Glutamatergic neuron (in vitro differentiated cells): ENCODE results near the gene SHB. TPM values are rescaled to one million over a fixed set of nuclear protein-coding genes. Genes with fewer than 3 reads are reported as not detected.
A peak's percentile ranks its signal among the peaks of the same experiment; 100 is the strongest.

Experiments
- DNase-seq: peaks from one replicate; pipeline ENCODE4 v3.0.0; 2022
- H3K27ac Mint-ChIP-seq: one replicate; pipeline ENCODE4 v1.8.0; 2020; ENCODE audit warnings: mild to moderate bottlenecking, mixed read lengths, inconsistent platforms; ENCODE audit not compliant: unreplicated experiment
- H3K27me3 Mint-ChIP-seq: one replicate; pipeline ENCODE4 v1.8.0; 2020; ENCODE audit warnings: mild to moderate bottlenecking, moderate library complexity, mixed read lengths, inconsistent platforms; ENCODE audit not compliant: unreplicated experiment
- H3K36me3 Mint-ChIP-seq: one replicate; pipeline ENCODE4 v1.8.0; 2020; ENCODE audit warnings: mild to moderate bottlenecking, mixed read lengths, inconsistent platforms; ENCODE audit not compliant: unreplicated experiment
- H3K4me1 Mint-ChIP-seq: one replicate; pipeline ENCODE4 v1.8.0; 2020; ENCODE audit warnings: mild to moderate bottlenecking, low read depth, mixed read lengths, inconsistent platforms; ENCODE audit not compliant: unreplicated experiment
- H3K4me3 Mint-ChIP-seq: one replicate; pipeline ENCODE4 v1.8.0; 2020; ENCODE audit warnings: mild to moderate bottlenecking, mixed read lengths, inconsistent platforms; ENCODE audit not compliant: unreplicated experiment
- H3K9me3 Mint-ChIP-seq: one replicate; pipeline ENCODE4 v1.8.0; 2020; ENCODE audit warnings: mild to moderate bottlenecking, moderate library complexity, mixed read lengths, inconsistent platforms; ENCODE audit not compliant: unreplicated experiment
- total RNA-seq: library from RNA; stranded (reverse); fragmentation: NEBNext Ultra II Directional; extraction: Animal tissue kit (Norgen Biotek cat#: 25700); gene quantifications from one replicate; pipeline ENCODE4 v1.2.1, GENCODE V29; 2021; ENCODE audit not compliant: unreplicated experiment
- TF ChIP-seq, protein P1 (sequence below): fragments of 200-600 bp; sonication (generic); IDR thresholded peaks from one replicate; pipeline ENCODE4 v1.5.0; 2021; ENCODE audit not compliant: partially characterized antibody, unreplicated experiment

The SHB gene
- total RNA-seq, 1 donor from 2014 or later, result 31.7 TPM

DNA sequence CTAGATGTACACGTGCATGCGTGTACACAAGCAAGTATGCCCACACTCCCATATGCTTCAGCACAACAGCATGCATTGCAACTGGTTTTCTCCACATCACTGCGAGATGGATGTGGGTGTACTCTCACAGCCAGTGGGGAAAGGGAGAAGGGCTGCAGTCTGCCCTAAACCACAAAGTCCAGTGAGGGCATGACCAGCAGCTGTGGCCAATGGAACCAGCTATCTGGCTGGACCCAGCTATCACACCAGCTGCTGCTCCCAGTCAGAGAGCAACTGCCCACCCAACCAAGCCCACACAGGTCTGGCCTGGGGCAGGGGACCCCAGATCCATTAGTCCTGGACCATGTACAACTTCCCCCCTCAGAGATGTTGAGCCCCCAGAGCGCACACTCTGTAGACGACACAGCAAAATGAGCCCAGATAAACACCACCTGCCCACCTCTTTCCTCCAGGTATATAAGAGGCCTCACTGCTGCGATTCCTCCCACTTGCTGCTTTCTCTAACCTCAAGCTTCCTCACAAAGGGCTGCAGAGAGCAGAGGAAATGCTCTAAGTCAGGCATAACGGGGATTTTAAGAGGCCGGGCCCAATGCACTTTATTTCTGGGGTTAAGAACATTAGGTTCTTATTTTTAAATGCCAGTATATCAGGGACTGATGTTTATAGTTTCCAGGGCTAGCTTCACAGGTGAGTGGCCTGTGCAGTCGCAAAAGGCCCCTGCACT is 39.0 kb downstream of the SHB start:
- peaks cover 3% of the 10 kb centered on the region for H3K27me3 Mint-ChIP-seq
- H3K36me3 Mint-ChIP-seq, result no peaks in the 10 kb centered on the region
- TF ChIP-seq, protein P1, sequence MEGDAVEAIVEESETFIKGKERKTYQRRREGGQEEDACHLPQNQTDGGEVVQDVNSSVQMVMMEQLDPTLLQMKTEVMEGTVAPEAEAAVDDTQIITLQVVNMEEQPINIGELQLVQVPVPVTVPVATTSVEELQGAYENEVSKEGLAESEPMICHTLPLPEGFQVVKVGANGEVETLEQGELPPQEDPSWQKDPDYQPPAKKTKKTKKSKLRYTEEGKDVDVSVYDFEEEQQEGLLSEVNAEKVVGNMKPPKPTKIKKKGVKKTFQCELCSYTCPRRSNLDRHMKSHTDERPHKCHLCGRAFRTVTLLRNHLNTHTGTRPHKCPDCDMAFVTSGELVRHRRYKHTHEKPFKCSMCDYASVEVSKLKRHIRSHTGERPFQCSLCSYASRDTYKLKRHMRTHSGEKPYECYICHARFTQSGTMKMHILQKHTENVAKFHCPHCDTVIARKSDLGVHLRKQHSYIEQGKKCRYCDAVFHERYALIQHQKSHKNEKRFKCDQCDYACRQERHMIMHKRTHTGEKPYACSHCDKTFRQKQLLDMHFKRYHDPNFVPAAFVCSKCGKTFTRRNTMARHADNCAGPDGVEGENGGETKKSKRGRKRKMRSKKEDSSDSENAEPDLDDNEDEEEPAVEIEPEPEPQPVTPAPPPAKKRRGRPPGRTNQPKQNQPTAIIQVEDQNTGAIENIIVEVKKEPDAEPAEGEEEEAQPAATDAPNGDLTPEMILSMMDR, result no peak
- no peak overlapping the region for H3K27ac Mint-ChIP-seq
- no peak overlapping the region for H3K4me3 Mint-ChIP-seq
- peaks cover 8% of the 10 kb centered on the region for H3K9me3 Mint-ChIP-seq
- no peak for DNase-seq
- peaks cover 35% of the 10 kb centered on the region for H3K4me1 Mint-ChIP-seq

DNA sequence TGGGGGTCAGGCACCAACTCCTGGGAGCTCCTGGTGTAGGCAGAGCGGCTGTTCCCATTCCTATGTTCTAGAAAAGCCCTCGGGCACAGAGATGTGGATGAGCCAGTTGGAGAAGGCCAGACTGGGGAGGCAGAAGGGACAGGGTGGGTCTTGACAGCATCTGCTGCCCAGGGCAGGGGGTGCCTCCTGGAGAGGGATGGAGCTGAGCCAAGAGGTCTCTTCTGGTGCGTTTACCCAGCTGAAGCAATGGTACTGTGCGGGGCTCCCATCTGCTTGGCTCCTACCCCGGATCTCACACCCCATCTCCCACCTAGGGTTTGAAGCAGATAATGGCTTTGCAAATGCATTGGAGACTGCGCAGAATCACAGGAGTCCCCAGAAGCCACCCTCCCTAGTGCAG is 41.3 kb downstream of the SHB start:
- peak overlapping the region; percentile 68 for H3K4me3 Mint-ChIP-seq
- peak overlapping the region; percentile 99 for H3K27ac Mint-ChIP-seq
- peaks cover 17% of the 10 kb centered on the region for H3K9me3 Mint-ChIP-seq
- no peaks in the 10 kb centered on the region for H3K36me3 Mint-ChIP-seq
- peaks cover 58% of the 10 kb centered on the region for H3K4me1 Mint-ChIP-seq
- peaks cover 9% of the 10 kb centered on the region for H3K27me3 Mint-ChIP-seq
- no peak for DNase-seq
- TF ChIP-seq, protein P1, result no peak

DNA sequence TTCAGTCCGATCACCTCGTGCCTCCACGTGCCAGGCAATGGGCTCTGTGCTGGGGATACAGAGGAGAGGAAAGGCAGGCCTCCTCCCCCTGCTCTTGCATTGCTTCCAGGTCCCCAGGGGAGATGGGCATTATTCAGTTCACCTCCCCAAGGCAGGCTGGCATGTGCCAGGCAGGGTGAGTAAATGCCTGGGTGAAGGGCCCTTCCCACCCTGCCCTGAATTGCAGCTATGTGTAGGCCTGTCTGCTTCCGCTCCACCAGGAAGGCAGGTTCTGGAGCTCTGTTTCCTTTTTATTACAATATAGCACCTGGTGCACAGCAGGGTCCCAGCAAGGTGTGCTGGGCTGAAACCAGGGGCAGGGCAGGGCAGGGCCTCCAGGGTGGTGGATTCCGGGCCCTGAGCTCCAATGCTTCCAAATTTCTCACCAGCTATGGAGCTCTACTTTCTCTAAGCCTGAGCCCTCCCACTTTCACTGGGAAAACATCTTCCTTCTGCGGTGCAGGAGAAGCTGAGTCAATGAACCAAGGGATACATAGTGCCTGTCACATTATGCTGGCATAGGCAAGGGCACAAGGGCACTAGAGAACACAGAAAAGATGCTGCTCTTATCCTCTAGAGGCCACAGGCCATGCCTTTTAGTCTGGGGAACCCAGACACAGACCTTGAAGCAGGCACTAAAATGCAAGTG is 42.0 kb downstream of the SHB start:
- DNase-seq, result no peak
- no peaks in the 10 kb centered on the region for H3K36me3 Mint-ChIP-seq
- H3K4me1 Mint-ChIP-seq, result peaks cover 66% of the 10 kb centered on the region
- peak overlapping the region; percentile 99 for H3K27ac Mint-ChIP-seq
- TF ChIP-seq, protein P1, result no peak
- H3K27me3 Mint-ChIP-seq, result peaks cover 10% of the 10 kb centered on the region
- H3K9me3 Mint-ChIP-seq, result peaks cover 17% of the 10 kb centered on the region
- peak overlapping the region; percentile 68 for H3K4me3 Mint-ChIP-seq

DNA sequence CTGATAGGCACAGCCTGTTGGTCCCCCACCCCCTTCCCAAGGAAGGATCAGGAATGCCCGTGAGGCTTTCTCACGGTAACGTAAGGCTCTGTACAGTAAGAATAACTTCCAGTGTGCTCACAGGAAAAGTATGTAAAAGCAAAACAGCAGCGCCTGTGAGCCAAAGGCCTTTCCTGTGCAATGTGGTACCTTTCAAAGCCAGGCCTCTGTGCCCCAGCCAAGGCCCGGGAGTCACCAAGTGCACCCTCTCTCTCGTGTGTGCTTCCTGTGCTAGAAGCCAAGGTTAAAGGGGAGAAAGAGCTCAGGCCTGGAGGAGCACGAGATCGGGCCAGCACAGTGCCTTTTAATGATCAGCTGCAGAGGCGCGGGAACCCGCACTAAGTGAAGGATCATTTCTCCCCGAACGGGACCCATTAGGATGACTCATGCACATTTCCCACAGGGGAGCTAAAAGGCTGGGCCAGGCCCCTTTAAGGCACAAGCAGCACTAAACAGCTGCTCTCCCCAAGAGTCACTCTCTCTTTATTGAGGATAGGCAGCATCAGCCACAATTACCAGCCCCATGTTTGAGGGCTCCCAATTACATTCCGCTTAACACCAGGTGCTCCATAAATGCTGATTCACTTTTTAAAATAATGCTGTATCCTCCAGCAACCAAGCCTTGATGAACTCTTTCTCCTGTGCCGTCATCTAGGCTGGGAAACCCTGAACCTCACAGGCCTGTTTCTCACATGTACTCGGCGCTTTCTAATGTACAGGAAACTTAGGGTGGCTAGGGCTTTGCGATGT is 42.8 kb downstream of the SHB start:
- H3K9me3 Mint-ChIP-seq, result peaks cover 17% of the 10 kb centered on the region
- peak overlapping the region; percentile 99 for H3K27ac Mint-ChIP-seq
- DNase-seq, result peak; percentile 82
- peak overlapping the region; percentile 74 for H3K4me3 Mint-ChIP-seq
- H3K27me3 Mint-ChIP-seq, result peaks cover 13% of the 10 kb centered on the region
- H3K4me1 Mint-ChIP-seq, result peaks cover 72% of the 10 kb centered on the region
- TF ChIP-seq, protein P1, result no peak
- no peaks in the 10 kb centered on the region for H3K36me3 Mint-ChIP-seq
